H9 (cell line): Measurements from ENCODE around the gene PPM1G. TPM values are rescaled to one million over a fixed set of nuclear protein-coding genes. Genes with fewer than 3 reads are reported as not detected.

Experiments
- DNase-seq: peaks from one replicate; pipeline ENCODE4 v3.0.0-alpha.2; 2017
- H2AFZ ChIP-seq: one replicate; pipeline ENCODE4 v1.6.1; 2013; ENCODE audit warnings: mild to moderate bottlenecking, low read length, control low read depth, moderate library complexity
- H2AK5ac ChIP-seq: 2 replicates; pipeline ENCODE4 v1.6.1; 2013; ENCODE audit warnings: low read length, control low read depth, mixed read lengths; ENCODE audit not compliant: insufficient read length
- H2BK120ac ChIP-seq: one replicate; pipeline ENCODE4 v1.6.1; 2013; ENCODE audit warnings: low read depth, mild to moderate bottlenecking, low read length, control low read depth, inconsistent platforms; ENCODE audit not compliant: poor library complexity, severe bottlenecking
- H2BK12ac ChIP-seq: 2 replicates; pipeline ENCODE4 v1.6.1; 2013; ENCODE audit warnings: low read length, control low read depth, mixed read lengths, low read depth; ENCODE audit not compliant: insufficient read length
- H2BK15ac ChIP-seq: 2 replicates; pipeline ENCODE4 v1.6.1; 2013; ENCODE audit warnings: low read depth, low read length, control low read depth
- H2BK20ac ChIP-seq: one replicate; pipeline ENCODE4 v1.6.1; 2013; ENCODE audit warnings: low read depth, mild to moderate bottlenecking, low read length, control low read depth, inconsistent platforms; ENCODE audit not compliant: poor library complexity, severe bottlenecking
- H2BK5ac ChIP-seq: 2 replicates; pipeline ENCODE4 v1.6.1; 2013; ENCODE audit warnings: low read length, control low read depth, mixed read lengths; ENCODE audit not compliant: insufficient read length
- H3K14ac ChIP-seq: 2 replicates; pipeline ENCODE4 v1.6.1; 2013; ENCODE audit warnings: low read length, control low read depth; ENCODE audit not compliant: insufficient read depth
- H3K18ac ChIP-seq: 2 replicates; pipeline ENCODE4 v1.6.1; 2013; ENCODE audit warnings: low read depth, mild to moderate bottlenecking, mixed read lengths, low read length, control low read depth; ENCODE audit not compliant: insufficient read length
- H3K23ac ChIP-seq: 2 replicates; pipeline ENCODE4 v1.6.1; 2013; ENCODE audit warnings: low read length, control low read depth, mixed read lengths, low read depth; ENCODE audit not compliant: insufficient read length
- H3K23me2 ChIP-seq: 2 replicates; pipeline ENCODE4 v1.6.1; 2013; ENCODE audit warnings: low read depth, mild to moderate bottlenecking, mixed read lengths, low read length, control low read depth; ENCODE audit not compliant: insufficient read length, poor library complexity, severe bottlenecking
- H3K27ac ChIP-seq: 2 replicates; pipeline ENCODE4 v1.5.1; 2013; ENCODE audit warnings: low read length, control low read depth, mixed read lengths, low read depth; ENCODE audit not compliant: insufficient read length
- H3K27me3 ChIP-seq: 2 replicates; pipeline ENCODE4 v1.6.1; 2013; ENCODE audit warnings: low read length, control low read depth, inconsistent platforms; ENCODE audit not compliant: insufficient read depth
- H3K4ac ChIP-seq: 2 replicates; pipeline ENCODE4 v1.6.1; 2013; ENCODE audit warnings: low read depth, mild to moderate bottlenecking, control low read depth, inconsistent platforms, low read length, moderate library complexity
- H3K4me1 ChIP-seq: 2 replicates; pipeline ENCODE4 v1.6.1; 2013; ENCODE audit warnings: low read length, control low read depth, inconsistent platforms; ENCODE audit not compliant: insufficient read depth
- H3K4me2 ChIP-seq: 2 replicates; pipeline ENCODE4 v1.6.1; 2013; ENCODE audit warnings: low read length, control low read depth, mixed read lengths; ENCODE audit not compliant: insufficient read length, insufficient read depth
- H3K56ac ChIP-seq: 2 replicates; pipeline ENCODE4 v1.6.1; 2013; ENCODE audit warnings: low read depth, mild to moderate bottlenecking, mixed read lengths, low read length, control low read depth; ENCODE audit not compliant: insufficient read length
- H3K79me1 ChIP-seq: 2 replicates; pipeline ENCODE4 v1.6.1; 2013; ENCODE audit warnings: low read depth, mild to moderate bottlenecking, moderate library complexity, low read length, control low read depth, inconsistent platforms; ENCODE audit not compliant: insufficient read depth, poor library complexity, severe bottlenecking
- H3K79me2 ChIP-seq: 2 replicates; pipeline ENCODE4 v1.6.1; 2013; ENCODE audit warnings: low read length, control low read depth, inconsistent platforms; ENCODE audit not compliant: insufficient read depth
- H3K9ac ChIP-seq: 2 replicates; pipeline ENCODE4 v1.6.1; 2013; ENCODE audit warnings: low read length, control low read depth, mixed read lengths; ENCODE audit not compliant: insufficient read length; ENCODE audit errors: extremely low read depth
- H3K9me3 ChIP-seq: one replicate; pipeline ENCODE4 v1.6.1; 2013; ENCODE audit warnings: low read depth, low read length, inconsistent platforms; ENCODE audit not compliant: control insufficient read depth
- H3T11ph ChIP-seq: one replicate; pipeline ENCODE4 v1.6.1; 2013; ENCODE audit warnings: mild to moderate bottlenecking, low read length, control low read depth, inconsistent platforms
- H4K20me1 ChIP-seq: one replicate; pipeline ENCODE4 v1.6.1; 2013; ENCODE audit not compliant: control insufficient read depth, insufficient read length, insufficient read depth
- H4K5ac ChIP-seq: 2 replicates; pipeline ENCODE4 v1.6.1; 2013; ENCODE audit warnings: low read depth, mild to moderate bottlenecking, mixed read lengths, low read length, control low read depth; ENCODE audit not compliant: insufficient read length
- H4K8ac ChIP-seq: replicated peaks from 2 replicates; pipeline ENCODE4 v1.6.1; 2013; ENCODE audit warnings: low read length, control low read depth, mixed read lengths, low read depth; ENCODE audit not compliant: insufficient read length
- H4K91ac ChIP-seq: 2 replicates; pipeline ENCODE4 v1.6.1; 2013; ENCODE audit warnings: low read depth, mild to moderate bottlenecking, moderate library complexity, mixed read lengths, low read length, control low read depth; ENCODE audit not compliant: insufficient read length
- H3K27ac Mint-ChIP-seq, 3 experiments: 2 replicates in 2 of 3; 3 replicates in 1 of 3; pipeline ENCODE4 v1.8.0; 2020 to 2021; ENCODE audit warnings: mixed read lengths in 3 of 3, mild to moderate bottlenecking in 1 of 3, moderate library complexity in 1 of 3
- H3K27me3 Mint-ChIP-seq: 2 replicates; pipeline ENCODE4 v1.8.0; 2021; ENCODE audit warnings: low read depth, mild to moderate bottlenecking, moderate library complexity, mixed read lengths
- H3K36me3 Mint-ChIP-seq, 3 experiments: 2 replicates in 2 of 3; 3 replicates in 1 of 3; pipeline ENCODE4 v1.8.0; 2020 to 2021; ENCODE audit warnings: low read depth in 3 of 3, mixed read lengths in 3 of 3; ENCODE audit not compliant: insufficient read depth in 1 of 3
- H3K4me1 Mint-ChIP-seq, 2 experiments: 2 replicates each; pipeline ENCODE4 v1.8.0; 2020; ENCODE audit warnings: mixed read lengths in 2 of 2
- H3K4me3 Mint-ChIP-seq, 2 experiments: 2 replicates in 1 of 2; 3 replicates in 1 of 2; pipeline ENCODE4 v1.8.0; 2020 to 2021; ENCODE audit warnings: mild to moderate bottlenecking in 2 of 2, mixed read lengths in 2 of 2, moderate library complexity in 1 of 2
- H3K9me3 Mint-ChIP-seq, 2 experiments: 2 replicates in 1 of 2; 3 replicates in 1 of 2; pipeline ENCODE4 v1.8.0; 2020; ENCODE audit warnings: mild to moderate bottlenecking in 2 of 2, mixed read lengths in 2 of 2, moderate library complexity in 1 of 2
- CTCF ChIP-seq: fragments of 200-600 bp; sonication (generic); conservative IDR thresholded peaks from 3 replicates; pipeline ENCODE4 v1.8.0; 2021; ENCODE audit warnings: antibody characterized with exemption, mild to moderate bottlenecking
- WGBS: extraction: QIAGEN DNeasy Blood & Tissue Kit; methylation state at CpG from one replicate; pipeline ENCODE4 v1.1.7; 2013; ENCODE audit warnings: missing lambda C conversion rate, low lambda C conversion rate, mixed read lengths; ENCODE audit not compliant: insufficient read length; ENCODE audit errors: extremely low coverage; 5-methylcytosine and 5-hydroxymethylcytosine counted together
- total RNA-seq: library from RNA; stranded (reverse); gene quantifications from 2 replicates; pipeline ENCODE4 v1.2.1, GENCODE V29; 2021

PPM1G gene
- total RNA-seq, 1 experiment from 2014 or later: 146 TPM

DNA sequence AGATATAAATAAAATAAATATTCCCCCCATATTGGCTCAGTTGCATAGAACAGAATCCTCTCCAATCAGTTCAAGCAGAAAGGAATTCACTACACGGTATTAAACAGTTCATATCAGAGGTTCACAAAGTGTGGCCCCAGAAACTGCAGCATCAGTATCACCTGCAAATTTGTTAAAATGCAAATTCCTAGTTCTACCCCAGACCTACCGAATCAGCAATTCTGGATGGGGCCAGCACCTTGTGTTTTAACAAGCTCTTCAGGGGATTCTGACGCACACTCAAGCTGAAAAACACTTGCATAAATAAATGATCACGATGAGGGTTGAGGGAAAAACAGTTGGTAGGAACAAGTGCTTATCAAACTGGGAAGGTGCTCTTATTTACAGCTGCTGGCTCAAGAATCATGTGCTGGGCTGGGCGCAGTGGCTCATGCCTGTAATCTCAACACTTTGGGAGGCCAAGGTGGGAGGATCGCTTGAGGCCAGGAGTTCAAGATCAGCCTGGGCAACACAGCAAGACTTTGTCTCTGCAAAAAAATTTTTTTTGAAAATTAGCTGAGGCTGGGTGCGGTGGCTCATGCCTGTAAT, 59.2 kb downstream of the PPM1G start:
- no peak overlapping the region for H2BK15ac ChIP-seq
- no peak for DNase-seq
- peak overlapping the region in 1 of 3 experiments; percentile 45; a peak in 2 of 7 replicates for H3K27ac Mint-ChIP-seq
- H4K91ac ChIP-seq: no peak overlapping the region
- H3K9me3 ChIP-seq: no peaks in the 10 kb centered on the region
- no peak overlapping the region for H3K23ac ChIP-seq
- H3K79me1 ChIP-seq: peaks cover 8% of the 10 kb centered on the region
- H4K5ac ChIP-seq: no peak overlapping the region
- H3T11ph ChIP-seq: no peak overlapping the region
- H3K9ac ChIP-seq: no peak overlapping the region
- WGBS: no CpG with 5 or more reads among the region's 7 CpGs
- H2BK5ac ChIP-seq: no peak overlapping the region
- TF ChIP-seq CTCF: no peak
- no peak overlapping the region for H3K4me3 Mint-ChIP-seq
- no peak overlapping the region for H3K4me2 ChIP-seq
- H3K36me3 Mint-ChIP-seq: peaks cover 4 to 26% (median 14%) of the 10 kb centered on the region in 3 experiments; a peak in 5 of 7 replicates
- H3K4me1 Mint-ChIP-seq: peaks cover 9 to 26% of the 10 kb centered on the region in 2 experiments
- no peak overlapping the region for H3K56ac ChIP-seq
- no peak overlapping the region for H3K4ac ChIP-seq
- H2AFZ ChIP-seq: no peak overlapping the region
- peaks cover 4% of the 10 kb centered on the region for H4K20me1 ChIP-seq
- H3K4me1 ChIP-seq: peaks cover 2% of the 10 kb centered on the region; the same call in 1 of the 2 replicates
- no peaks in the 10 kb centered on the region for H3K27me3 ChIP-seq
- no peak overlapping the region for H2AK5ac ChIP-seq
- H3K9me3 Mint-ChIP-seq: no peaks in the 10 kb centered on the region
- H2BK12ac ChIP-seq: no peak overlapping the region
- H3K79me2 ChIP-seq: peaks cover 49% of the 10 kb centered on the region; the same call in 1 of the 2 replicates
- H2BK20ac ChIP-seq: no peak overlapping the region
- H3K27ac ChIP-seq: no peak overlapping the region
- no peaks in the 10 kb centered on the region for H3K23me2 ChIP-seq
- no peaks in the 10 kb centered on the region for H3K27me3 Mint-ChIP-seq
- H4K8ac ChIP-seq: no peak overlapping the region
- H3K18ac ChIP-seq: no peak overlapping the region
- no peak overlapping the region for H2BK120ac ChIP-seq
- no peak overlapping the region for H3K14ac ChIP-seq
